ENCODE measurements around the gene GRIP2. TPM values are rescaled to one million over a fixed set of nuclear protein-coding genes. Genes with fewer than 3 reads are reported as not detected.

GRIP2 gene
- total RNA-seq, 6 donors from 2014 or later = 0.33 to 1.0 (median 0.59) TPM

DNA sequence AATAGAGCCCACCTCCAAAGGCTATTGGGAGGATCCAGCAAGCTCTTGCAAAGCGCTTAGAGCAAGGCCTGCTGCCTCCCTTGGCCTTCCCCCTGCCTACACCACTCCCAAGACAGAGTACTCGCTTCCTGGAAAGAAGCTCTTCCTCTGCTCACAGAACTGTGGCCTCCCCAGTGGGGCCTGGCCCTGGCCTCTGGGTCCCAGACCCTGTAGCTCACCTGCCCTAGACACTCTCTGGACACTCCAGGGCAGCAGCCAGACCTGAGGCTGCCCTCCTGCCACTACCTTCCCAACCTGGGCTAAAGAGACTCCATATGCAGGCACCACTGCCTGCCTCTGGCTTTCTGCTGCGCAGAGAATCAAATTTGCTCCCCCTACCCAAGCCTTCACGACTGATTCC, 49.9 kb downstream of the GRIP2 start:
- 86 to 92% methylated on average over 4 of the region's 4 CpGs for WGBS, 2 donors
- Histone ChIP-seq H3K36me3 (peaks cover 0 to 44% (median 34%) of the 10 kb centered on the region in 4 donors), H3K4me1 (peaks cover 0 to 4% (median 0%) of the 10 kb centered on the region in 4 donors), H3K4me3 (no peak overlapping the region), H3K9me3 (no peaks in the 10 kb centered on the region), H3K27ac (no peak overlapping the region), H3K27me3 (no peaks in the 10 kb centered on the region)
- DNase-seq = no peak
- no peak for ATAC-seq (ENCODE audit: low FRiP score in 2 of 2)
- no peak for TF ChIP-seq POLR2AphosphoS5 (IDR thresholded peaks at IDR 0.05)
- no peak for TF ChIP-seq POLR2A (IDR thresholded peaks at IDR 0.05)
- TF ChIP-seq EP300 (IDR thresholded peaks at IDR 0.05) = no peak
- no peak for TF ChIP-seq CTCF (IDR thresholded peaks at IDR 0.05)

- H3K4me3 ChIP-seq = no peak overlapping the region
- H3K36me3 ChIP-seq = peaks cover 0 to 48% (median 37%) of the 10 kb centered on the region in 4 donors
- no peak overlapping the region for H3K27ac ChIP-seq
- WGBS, 2 donors = 95 to 98% methylated on average over 7 of the region's 7 CpGs
- peaks cover 0 to 4% (median 0%) of the 10 kb centered on the region in 4 donors for H3K4me1 ChIP-seq
- no peak for DNase-seq
- no peaks in the 10 kb centered on the region for H3K27me3 ChIP-seq
- TF ChIP-seq CTCF (IDR thresholded peaks at IDR 0.05) = no peak
- TF ChIP-seq EP300 (IDR thresholded peaks at IDR 0.05) = no peak
- no peaks in the 10 kb centered on the region for H3K9me3 ChIP-seq
- no peak for ATAC-seq (ENCODE audit: low FRiP score in 2 of 2)
Measured at GRCh38 chr3:14489641-14490040, 50.5 kb downstream of the GRIP2 start.

DNA sequence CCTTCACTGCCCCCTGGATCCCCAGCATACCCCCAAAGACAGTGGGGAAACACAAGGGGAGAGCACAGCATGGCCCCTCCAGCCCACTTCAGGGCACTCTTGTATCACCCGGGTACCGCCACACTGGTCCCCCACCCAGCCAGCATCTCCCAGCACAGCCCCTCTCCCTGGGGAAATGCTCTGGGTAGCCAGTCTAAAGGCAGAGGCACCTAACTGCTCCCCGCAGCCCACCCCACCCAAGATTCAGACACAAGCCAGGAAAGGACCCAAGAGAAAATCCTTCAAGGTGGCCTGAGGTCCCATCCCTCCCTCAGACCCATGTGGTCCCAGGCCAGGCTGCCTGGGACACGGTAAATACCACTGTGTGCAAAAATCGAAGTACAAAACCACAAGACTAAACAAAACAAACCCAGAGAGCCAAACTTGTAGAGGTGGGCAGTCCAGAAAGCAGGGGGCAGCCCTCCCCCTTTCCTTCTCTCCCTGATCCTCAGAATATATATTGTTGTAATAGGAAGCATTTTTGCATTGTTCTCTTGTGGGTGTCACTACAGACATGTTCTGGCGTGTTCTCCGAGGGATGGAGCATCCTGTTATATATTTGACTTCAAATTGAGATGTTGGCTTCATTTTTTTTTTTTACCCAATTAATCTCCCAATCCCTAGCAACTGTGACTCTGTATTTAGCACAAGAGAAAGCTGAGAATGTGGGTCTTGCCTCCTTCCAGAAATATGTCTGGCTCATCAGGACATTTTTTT, 51.7 kb downstream of the GRIP2 start:
- Histone ChIP-seq H3K36me3 (peaks cover 7 to 60% (median 43%) of the 10 kb centered on the region in 4 donors), H3K4me3 (no peak overlapping the region), H3K27me3 (no peaks in the 10 kb centered on the region), H3K9me3 (no peaks in the 10 kb centered on the region), H3K4me1 (peaks cover 0 to 4% (median 0%) of the 10 kb centered on the region in 4 donors), H3K27ac (peak overlapping the region in 1 of 4 donors; percentile 23)
- 59 to 67% methylated on average over 6 to 7 of the region's 7 CpGs for WGBS, 2 donors
- no peak for DNase-seq
- no peak for ATAC-seq (ENCODE audit: low FRiP score in 2 of 2)
- TF ChIP-seq CTCF (IDR thresholded peaks at IDR 0.05) (no peak), POLR2AphosphoS5 (IDR thresholded peaks at IDR 0.05) (no peak), EP300 (IDR thresholded peaks at IDR 0.05) (no peak), POLR2A (IDR thresholded peaks at IDR 0.05) (no peak)

DNA sequence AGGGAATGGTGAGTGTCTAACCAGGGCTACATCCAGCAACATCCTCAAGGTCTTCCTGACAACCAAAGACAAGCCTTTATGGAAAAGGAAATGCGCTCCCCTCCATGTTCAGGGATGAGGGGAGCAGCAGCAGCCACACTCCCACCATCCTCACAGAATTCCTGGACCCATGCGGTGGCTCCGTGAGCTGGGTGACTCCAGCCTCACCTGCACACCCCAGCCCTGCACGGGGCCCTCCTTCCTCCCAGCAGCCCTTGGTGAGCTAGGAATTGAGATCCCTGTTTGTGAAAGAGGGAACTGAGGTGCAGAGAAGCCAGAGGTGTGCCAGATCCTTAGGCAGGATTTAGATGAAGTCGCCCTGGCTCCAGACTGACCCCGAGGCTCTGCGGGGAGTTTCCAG, 52.3 kb downstream of the GRIP2 start:
- no peak for ATAC-seq (ENCODE audit: low FRiP score in 2 of 2)

More for the DNA sequence above, 52.3 kb downstream of the GRIP2 start:
- no peak overlapping the region for H3K4me3 ChIP-seq
- peaks cover 7 to 65% (median 49%) of the 10 kb centered on the region in 4 donors for H3K36me3 ChIP-seq
- H3K27ac ChIP-seq = peak overlapping the region in 1 of 4 donors; percentile 23
- 91 to 100% methylated on average over 3 to 7 of the region's 7 CpGs for WGBS, 2 donors
- no peaks in the 10 kb centered on the region for H3K9me3 ChIP-seq
- peaks cover 0 to 4% (median 0%) of the 10 kb centered on the region in 4 donors for H3K4me1 ChIP-seq
- no peak for DNase-seq
- no peaks in the 10 kb centered on the region for H3K27me3 ChIP-seq
- no peak for TF ChIP-seq POLR2AphosphoS5 (IDR thresholded peaks at IDR 0.05)
- no peak for TF ChIP-seq EP300 (IDR thresholded peaks at IDR 0.05)
- TF ChIP-seq CTCF (IDR thresholded peaks at IDR 0.05) = no peak
- TF ChIP-seq POLR2A (IDR thresholded peaks at IDR 0.05) = no peak
